HCT116 (cell line): ENCODE measurements around the gene CCL13. TPM values are rescaled to one million over a fixed set of nuclear protein-coding genes. Genes with fewer than 3 reads are reported as not detected.

ENCODE experiments used
- ATAC-seq: fragments of 200-7000 bp; cut with Tn5 transposase; 2 replicates; pipeline ENCODE4 v1.9.1; 2020; ENCODE audit warnings: mild to moderate bottlenecking, moderate library complexity
- BruUV-seq: library from RNA; stranded (reverse); fragments of 400-500 nt; replicated peaks from 2 replicates; lab custom pipeline; 2021; lab: Mats Ljungman, UMichigan
- CTCF ChIA-PET: fragments of 300-600 bp; sonication (Branson Sonifier 250); formaldehyde crosslinking; loops from one replicate; lab custom pipeline; 2021; ENCODE audit warnings: antibody characterized with exemption; lab: Charles Lee
- POLR2A ChIA-PET: fragments of 300-600, 350-600 bp; sonication (Branson Sonifier 250); formaldehyde crosslinking; loops from one replicate; lab custom pipeline; 2021; ENCODE audit warnings: antibody characterized with exemption; lab: Charles Lee
- RAD21 ChIA-PET, 2 experiments: fragments of 300-600 bp; sonication (Branson Sonifier 250); formaldehyde crosslinking; loops; one replicate each; lab custom pipeline; 2023; ENCODE audit warnings: low total read pairs in 2 of 2; ENCODE audit not compliant: uncharacterized antibody in 2 of 2, unreplicated experiment in 2 of 2, low non-redundant PET in 1 of 2; lab: Charles Lee
- DNase-seq: peaks from one replicate; pipeline ENCODE4 v3.0.0-alpha.2; 2010; ENCODE audit warnings: low read depth, low spot score
- H2AFZ ChIP-seq: fragments of 200-600 bp; shearing (Covaris generic), sonication (generic); 2 replicates; pipeline ENCODE4 v1.6.1; 2017; ENCODE audit warnings: low read depth, mixed run types, mixed read lengths, antibody characterized with exemption, low read length; ENCODE audit not compliant: poor library complexity, severe bottlenecking
- H3K27ac ChIP-seq: 2 replicates; pipeline ENCODE4 v1.5.1; 2012; ENCODE audit warnings: low read depth, low read length
- H3K27me3 ChIP-seq: fragments of 200-600 bp; sonication (generic); 2 replicates; pipeline ENCODE4 v1.6.1; 2016; ENCODE audit warnings: mixed run types, low read length, mixed read lengths; ENCODE audit not compliant: insufficient read depth
- H3K36me3 ChIP-seq, 2 experiments: fragments of 200-500 bp in 1 of 2; fragments of 200-600 bp in 1 of 2; sonication (Bioruptor generic) in 1 of 2; sonication (generic) in 1 of 2; 2 replicates each; pipeline versions ENCODE4 v1.5.1 to v1.6.1; 2014 to 2016; ENCODE audit warnings: low read length in 2 of 2, inconsistent platforms in 1 of 2, mixed read lengths in 1 of 2, mixed run types in 1 of 2; ENCODE audit not compliant: insufficient read depth in 2 of 2, control insufficient read depth in 1 of 2
- H3K4me1 ChIP-seq, 2 experiments: fragments of 200-600 bp in 1 of 2; sonication (generic) in 1 of 2; 2 replicates each; pipeline versions ENCODE4 v1.5.1 to v1.6.1; 2012 to 2017; ENCODE audit warnings: low read length in 2 of 2, inconsistent platforms in 1 of 2, mild to moderate bottlenecking in 1 of 2, mixed read lengths in 1 of 2, mixed run types in 1 of 2, moderate library complexity in 1 of 2; ENCODE audit not compliant: insufficient read depth in 2 of 2, control insufficient read depth in 1 of 2
- H3K4me2 ChIP-seq: fragments of 200-600 bp; sonication (generic); 2 replicates; pipeline ENCODE4 v1.6.1; 2017; ENCODE audit warnings: mixed run types, low read length, mixed read lengths
- H3K4me3 ChIP-seq, 2 experiments: fragments of 200-600 bp in 1 of 2; sonication (generic) in 1 of 2; replicated peaks in 1 of 2; 2 replicates each; pipeline ENCODE4 v1.5.1; 2011 to 2016; ENCODE audit warnings: low read length in 2 of 2, control low read depth in 1 of 2, low read depth in 1 of 2, mild to moderate bottlenecking in 1 of 2, mixed read lengths in 1 of 2, mixed run types in 1 of 2
- H3K79me2 ChIP-seq: fragments of 200-600 bp; sonication (generic); 2 replicates; pipeline ENCODE4 v1.6.1; 2017; ENCODE audit warnings: mild to moderate bottlenecking, mixed run types, low read length, moderate library complexity, mixed read lengths; ENCODE audit not compliant: insufficient read depth
- H3K9ac ChIP-seq: fragments of 200-600 bp; sonication (generic); 2 replicates; pipeline ENCODE4 v1.6.1; 2016; ENCODE audit warnings: low read length, mixed read lengths
- H3K9me2 ChIP-seq: fragments of 200-600 bp; sonication (generic), shearing (Covaris generic); 2 replicates; pipeline ENCODE4 v1.6.1; 2017; ENCODE audit warnings: mixed run types, mild to moderate bottlenecking, moderate library complexity; ENCODE audit not compliant: insufficient read depth
- H3K9me3 ChIP-seq, 2 experiments: fragments of 200-500 bp in 1 of 2; fragments of 200-600 bp in 1 of 2; sonication (Bioruptor generic) in 1 of 2; sonication (generic) in 1 of 2; 2 replicates each; pipeline ENCODE4 v1.6.1; 2014 to 2017; ENCODE audit warnings: low read length in 2 of 2, mixed read lengths in 2 of 2, inconsistent platforms in 1 of 2, low read depth in 1 of 2, mild to moderate bottlenecking in 1 of 2, mixed run types in 1 of 2, moderate library complexity in 1 of 2; ENCODE audit not compliant: control insufficient read depth in 1 of 2, insufficient read depth in 1 of 2
- H4K20me1 ChIP-seq: fragments of 200-600 bp; sonication (generic), shearing (Covaris generic); 2 replicates; pipeline ENCODE4 v1.6.1; 2017; ENCODE audit warnings: mixed run types, mild to moderate bottlenecking, moderate library complexity; ENCODE audit not compliant: insufficient read depth
- ATF3 ChIP-seq: IDR thresholded peaks from 2 replicates; pipeline ENCODE4 v1.6.1; 2012
- CEBPB ChIP-seq: IDR thresholded peaks from 2 replicates; pipeline ENCODE4 v1.6.1; 2012; ENCODE audit warnings: low read depth
- CTCF ChIP-seq, 3 experiments: fragments of 200-600 bp in 1 of 3; sonication (generic) in 1 of 3; IDR thresholded peaks in 2 of 3; conservative IDR thresholded peaks in 1 of 3; 2 replicates each; pipeline ENCODE4 v1.5.1; 2012 to 2017; ENCODE audit warnings: low read depth in 2 of 3, low read length in 2 of 3, antibody characterized with exemption in 1 of 3, borderline replicate concordance in 1 of 3, control low read depth in 1 of 3, mild to moderate bottlenecking in 1 of 3, mixed read lengths in 1 of 3, mixed run types in 1 of 3, moderate library complexity in 1 of 3; ENCODE audit not compliant: insufficient read depth in 1 of 3
- ELF1 ChIP-seq: IDR thresholded peaks from 2 replicates; pipeline ENCODE4 v1.6.1; 2012; ENCODE audit warnings: low read depth, borderline replicate concordance
- EZH2 ChIP-seq: fragments of 200-600 bp; sonication (generic); IDR thresholded peaks from 2 replicates; pipeline ENCODE4 v1.6.1; 2017; ENCODE audit warnings: antibody characterized with exemption, mixed run types
- JUND ChIP-seq: IDR thresholded peaks from 2 replicates; pipeline ENCODE4 v1.6.1; 2012
- POLR2AphosphoS5 ChIP-seq: IDR thresholded peaks from 2 replicates; pipeline ENCODE4 v1.6.1; 2011; ENCODE audit warnings: mild to moderate bottlenecking, low read depth, low read length, moderate library complexity
- RAD21 ChIP-seq: IDR thresholded peaks from 2 replicates; pipeline ENCODE4 v1.6.1; 2012; ENCODE audit warnings: low read depth, mild to moderate bottlenecking
- REST ChIP-seq: IDR thresholded peaks from 2 replicates; pipeline ENCODE4 v1.6.1; 2012; ENCODE audit warnings: low read depth
- YY1 ChIP-seq: IDR thresholded peaks from 2 replicates; pipeline ENCODE4 v1.6.1; 2011; ENCODE audit warnings: low read length, low read depth, moderate library complexity, mild to moderate bottlenecking; ENCODE audit not compliant: insufficient replicate concordance; ENCODE audit errors: extremely low read depth
- ZBTB33 ChIP-seq: IDR thresholded peaks from 2 replicates; pipeline ENCODE4 v1.6.1; 2011; ENCODE audit warnings: mild to moderate bottlenecking, low read length, moderate library complexity; ENCODE audit not compliant: insufficient replicate concordance; ENCODE audit errors: extremely low read depth
- ZNF274 ChIP-seq: fragments of 200-500 bp; sonication (Bioruptor generic); IDR thresholded peaks from 2 replicates; pipeline ENCODE4 v1.6.1; 2014; ENCODE audit warnings: mild to moderate bottlenecking, low read depth, low read length, inconsistent platforms
- intact Hi-C: fragments of 100-400 bp; cut with micrococcal nuclease; formaldehyde crosslinking; loops from 2 replicates; pipeline ENCODE4 v1.10.0; 2022
- total RNA-seq: library from RNA; stranded (reverse); gene quantifications from one replicate; pipeline ENCODE4 v1.2.1, GENCODE V29; 2021; ENCODE audit not compliant: unreplicated experiment

CCL13 gene
- total RNA-seq, 1 experiment from 2014 or later: not detected

- TF ChIP-seq RAD21 (no peak), ZBTB33 (no peak), ZNF274 (no peak), CEBPB (no peak), ELF1 (no peak), EZH2 (no peak), ATF3 (no peak), YY1 (no peak), CTCF (IDR thresholded peaks at IDR 0.05 in 2 of 3, conservative IDR thresholded peaks at IDR 0.05 in 1 of 3; ENCODE audit: borderline replicate concordance in 1 of 3, insufficient read depth in 1 of 3, low read depth in 2 of 3, low read length in 2 of 3) (no peak), JUND (no peak), POLR2AphosphoS5 (no peak), REST (no peak)
- Histone ChIP-seq H3K79me2 (no peaks in the 10 kb centered on the region), H3K27me3 (peaks cover 33% of the 10 kb centered on the region), H3K9me2 (no peaks in the 10 kb centered on the region), H3K4me3 (no peak overlapping the region), H3K27ac (no peak overlapping the region), H3K4me1 (no peaks in the 10 kb centered on the region), H4K20me1 (no peaks in the 10 kb centered on the region), H3K4me2 (no peak overlapping the region), H3K9ac (no peak overlapping the region), H3K36me3 (no peaks in the 10 kb centered on the region), H2AFZ (no peak overlapping the region), H3K9me3 (no peaks in the 10 kb centered on the region)
- BruUV-seq: no TSS peak
- DNase-seq (no peak), ATAC-seq (no peak)
- ChIA-PET POLR2A (no interaction called here), RAD21 (no interaction called here), CTCF (no interaction called here)
- intact Hi-C loops: no loop called here
Observed at GRCh38 chr17:34401165-34401564, 44.9 kb downstream of the CCL13 start.
